Right lobe of liver (tissue), 4 donors: ENCODE results near the gene CACNB4.

Experiments used
- CTCF ChIP-seq, 4 donors: fragments of 200-600 bp in 3 of 4; fragments of 450-650 bp in 1 of 4; IDR thresholded peaks; one replicate each; pipeline versions ENCODE4 v1.5.1 to v1.8.0; 2016 to 2022; ENCODE audit warnings: antibody characterized with exemption in 4 of 4, mild to moderate bottlenecking in 2 of 4
- POLR2A ChIP-seq: fragments of 450-650 bp; IDR thresholded peaks from one replicate; pipeline ENCODE4 v1.6.1; 2017; ENCODE audit warnings: antibody characterized with exemption, mild to moderate bottlenecking
- donor health status: DM: no; HTN: no; CAD: no.
- donor health status: DM: no; HTN: no; CAD: no.
- donor health status: DM: no; HTN: yes; CAD: no.

DNA sequence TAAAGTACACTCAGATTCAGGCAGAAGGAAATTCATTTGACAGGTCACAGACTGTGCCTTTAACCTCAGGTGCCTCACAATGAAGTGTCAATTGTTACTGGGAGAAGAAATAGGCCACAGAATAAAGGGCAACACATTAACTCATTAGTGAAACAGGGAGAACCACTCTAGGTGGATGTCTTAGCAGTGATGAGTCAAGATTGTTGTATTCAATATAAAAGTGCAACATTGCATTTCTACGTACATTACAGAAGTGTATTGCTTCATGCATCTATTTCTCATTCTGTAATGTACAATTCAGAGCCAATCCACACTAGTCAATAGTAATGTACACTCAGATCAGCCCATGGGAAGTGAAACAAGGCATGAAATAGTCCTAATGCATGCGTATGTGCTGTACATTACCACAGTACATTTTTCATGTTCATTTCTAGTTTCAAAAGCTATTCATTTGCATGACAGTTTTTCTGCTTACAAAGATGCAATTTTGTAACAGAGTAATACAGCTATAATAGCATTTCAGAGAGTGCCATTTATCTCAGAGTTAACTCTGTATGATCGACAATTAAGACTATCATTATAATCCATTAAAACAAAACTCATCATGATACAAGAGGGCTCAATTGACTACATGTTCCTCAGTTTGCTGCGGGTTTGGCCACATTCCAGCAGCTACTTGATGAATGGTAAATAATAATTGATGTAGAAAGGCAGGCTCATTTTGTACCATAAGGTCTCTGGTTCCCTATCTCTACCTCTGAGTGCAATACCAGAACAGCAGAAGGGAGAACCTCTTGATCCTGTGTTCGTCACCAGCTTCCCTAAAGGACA, 258.4 kb downstream of the CACNB4 start:
- TF ChIP-seq CTCF (IDR thresholded peaks at IDR 0.05) (no peak), POLR2A (no peak)
